LNCAP (cell line): ENCODE results near the gene PYCR2.

ENCODE experiments used
- CTCF ChIP-seq: fragments of 450-650 bp; IDR thresholded peaks from 2 replicates; pipeline ENCODE4 v1.5.1; 2017; ENCODE audit warnings: mild to moderate bottlenecking

The PYCR2 gene

GRCh38 chr1:225928186-225929175 is 4.4 kb upstream of the PYCR2 start:
- TF ChIP-seq CTCF: no peak

GRCh38 chr1:225926551-225927113 is 2.6 kb upstream of the PYCR2 start:
- TF ChIP-seq CTCF: no peak

GRCh38 chr1:225923381-225923691 is 714 bp downstream of the PYCR2 start:
- TF ChIP-seq CTCF: no peak

GRCh38 chr1:225921734-225922709 is 2.0 kb downstream of the PYCR2 start:
- TF ChIP-seq CTCF: no peak

- no peak for TF ChIP-seq CTCF
Measured at GRCh38 chr1:225919906-225920305, 4.1 kb downstream of the PYCR2 start.

- TF ChIP-seq CTCF: no peak
Measured at GRCh38 chr1:225918280-225918679, 5.8 kb downstream of the PYCR2 start.

- TF ChIP-seq CTCF: no peak
Measured at GRCh38 chr1:225917536-225917935, 6.5 kb downstream of the PYCR2 start.
